Measurements from ENCODE around the gene C11orf68.

Gene C11orf68

DNA sequence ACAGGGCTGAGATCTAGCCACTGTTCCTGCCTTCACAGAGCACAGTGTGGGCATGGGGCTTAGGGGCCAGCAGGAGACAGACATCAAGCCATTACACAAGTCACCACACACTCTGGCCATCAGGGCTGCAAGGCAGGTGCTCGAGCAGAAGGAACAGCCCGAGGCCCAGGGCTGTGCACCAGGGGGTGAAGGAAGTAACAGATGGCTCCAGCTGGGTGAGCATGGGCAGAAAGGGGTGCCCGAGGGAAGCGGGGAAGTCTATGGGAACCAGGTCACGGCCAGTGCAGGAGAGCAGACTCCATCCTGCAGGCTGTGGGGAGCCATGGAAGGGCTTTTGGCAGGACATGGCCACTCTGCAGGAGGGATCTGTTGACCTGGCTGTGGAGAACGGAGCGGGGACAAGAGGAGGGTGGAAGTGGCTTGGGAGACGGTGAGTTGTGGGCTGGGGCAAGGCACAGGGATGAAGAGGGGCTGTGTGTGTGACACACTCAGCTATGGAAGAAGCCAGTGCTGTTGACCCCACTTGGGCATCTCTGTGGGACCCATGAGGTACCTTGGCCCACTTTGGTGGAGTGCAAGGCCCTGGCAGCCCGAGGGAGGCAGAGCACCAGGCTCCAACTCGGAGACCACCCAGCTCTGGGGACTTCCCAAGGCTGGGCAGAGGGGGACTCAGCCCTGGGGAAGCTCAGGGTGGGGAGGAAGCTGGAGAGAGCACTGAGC lies 3.6 kb downstream of the C11orf68 start:
- TF ChIP-seq, protein P1, sequence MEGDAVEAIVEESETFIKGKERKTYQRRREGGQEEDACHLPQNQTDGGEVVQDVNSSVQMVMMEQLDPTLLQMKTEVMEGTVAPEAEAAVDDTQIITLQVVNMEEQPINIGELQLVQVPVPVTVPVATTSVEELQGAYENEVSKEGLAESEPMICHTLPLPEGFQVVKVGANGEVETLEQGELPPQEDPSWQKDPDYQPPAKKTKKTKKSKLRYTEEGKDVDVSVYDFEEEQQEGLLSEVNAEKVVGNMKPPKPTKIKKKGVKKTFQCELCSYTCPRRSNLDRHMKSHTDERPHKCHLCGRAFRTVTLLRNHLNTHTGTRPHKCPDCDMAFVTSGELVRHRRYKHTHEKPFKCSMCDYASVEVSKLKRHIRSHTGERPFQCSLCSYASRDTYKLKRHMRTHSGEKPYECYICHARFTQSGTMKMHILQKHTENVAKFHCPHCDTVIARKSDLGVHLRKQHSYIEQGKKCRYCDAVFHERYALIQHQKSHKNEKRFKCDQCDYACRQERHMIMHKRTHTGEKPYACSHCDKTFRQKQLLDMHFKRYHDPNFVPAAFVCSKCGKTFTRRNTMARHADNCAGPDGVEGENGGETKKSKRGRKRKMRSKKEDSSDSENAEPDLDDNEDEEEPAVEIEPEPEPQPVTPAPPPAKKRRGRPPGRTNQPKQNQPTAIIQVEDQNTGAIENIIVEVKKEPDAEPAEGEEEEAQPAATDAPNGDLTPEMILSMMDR (IDR thresholded peaks at IDR 0.05; ENCODE audit: low read depth, low read length), result no peak

DNA sequence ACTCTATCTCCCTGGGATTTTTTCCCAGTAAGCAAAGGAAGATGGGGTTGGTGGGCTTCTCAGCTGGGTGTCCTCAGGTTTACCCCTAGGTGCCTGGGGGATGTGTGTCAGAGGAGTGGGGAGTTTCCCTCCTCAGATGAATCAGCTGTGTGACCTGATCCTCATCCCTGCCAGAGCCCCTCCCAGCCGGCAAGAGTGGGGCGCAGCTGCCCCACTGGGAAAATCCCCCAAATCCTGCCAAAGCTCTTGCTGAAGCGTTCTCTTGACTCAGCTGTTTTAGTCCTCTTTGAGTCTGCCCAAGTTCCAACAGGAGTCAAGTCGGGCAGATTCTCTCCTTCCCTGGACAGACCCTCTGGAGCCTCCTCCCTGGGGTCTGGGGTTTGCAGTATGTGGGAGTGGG lies 6.0 kb downstream of the C11orf68 start:
- TF ChIP-seq, protein P1 (IDR thresholded peaks at IDR 0.05; ENCODE audit: low read depth, low read length), result no peak
- no peak overlapping the region for H3K4me3 ChIP-seq (ENCODE audit: low read depth, low read length)

More for the DNA sequence above, 3.6 kb downstream of the C11orf68 start:
- no peak overlapping the region for H3K4me3 ChIP-seq (ENCODE audit: low read depth, low read length)

DNA sequence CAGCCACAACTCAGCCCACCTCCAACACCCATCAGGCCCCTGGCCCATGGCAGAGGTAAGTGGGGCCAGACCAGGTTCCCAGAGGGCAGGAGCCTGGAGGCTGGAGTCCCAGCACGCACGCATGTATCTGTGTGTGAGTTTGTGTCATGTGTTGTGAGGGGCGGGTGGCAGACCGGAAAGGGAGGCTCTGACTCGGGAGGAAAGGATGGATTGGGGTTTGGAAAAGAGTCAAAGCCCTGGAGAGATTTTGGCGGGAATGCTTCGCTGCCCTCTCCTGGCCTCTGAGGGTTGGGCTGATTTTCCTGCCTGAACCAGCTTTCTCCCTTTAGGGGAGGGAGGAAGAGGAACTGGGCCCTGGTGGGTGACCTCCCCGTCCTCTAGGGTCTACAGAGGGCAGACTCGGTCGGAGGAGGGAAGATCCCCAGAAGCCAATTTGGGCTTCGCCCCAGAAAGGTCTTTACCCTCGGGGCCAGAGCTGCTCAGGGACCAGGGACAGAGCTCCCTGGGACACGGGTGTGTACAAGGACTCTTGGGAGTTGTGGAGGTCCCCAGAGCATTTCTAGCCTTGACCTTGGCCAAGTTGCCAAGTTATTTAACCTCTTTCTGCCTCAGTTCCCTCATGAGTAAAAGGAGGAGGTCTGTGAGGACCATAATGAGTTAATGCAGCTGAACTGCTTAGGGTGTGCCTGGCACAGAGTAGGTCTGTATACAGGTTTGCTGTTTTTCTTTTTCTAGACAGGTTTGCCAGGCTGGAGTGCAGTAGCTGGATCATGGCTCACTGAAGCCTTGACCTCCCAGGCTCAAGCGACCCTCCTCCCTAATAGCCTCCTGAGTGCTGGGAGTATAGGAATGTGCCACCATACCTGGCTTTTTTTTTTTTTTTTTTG lies 6.9 kb downstream of the C11orf68 start:
- H3K4me3 ChIP-seq (ENCODE audit: low read depth, low read length), result no peak overlapping the region
- TF ChIP-seq, protein P1 (IDR thresholded peaks at IDR 0.05; ENCODE audit: low read depth, low read length), result no peak

DNA sequence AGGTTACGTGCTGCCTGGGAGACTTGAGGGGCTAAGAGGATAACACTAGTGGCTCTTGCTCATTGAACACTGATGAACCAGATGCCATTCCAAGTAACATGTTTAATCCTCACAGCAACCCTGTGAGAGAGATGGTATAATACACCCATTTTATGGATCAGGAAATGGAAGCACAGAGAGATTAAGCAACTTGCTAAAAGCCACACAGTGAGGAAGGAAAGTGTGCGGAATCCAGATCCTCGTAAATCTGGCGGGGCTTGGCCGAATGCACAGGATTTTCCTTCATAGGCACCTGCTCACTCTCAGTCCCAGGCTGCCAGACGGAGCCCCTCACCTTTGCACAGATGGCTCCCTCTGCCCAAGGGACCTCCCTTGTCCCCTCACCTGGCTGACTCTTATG lies 11.0 kb downstream of the C11orf68 start:
- H3K4me3 ChIP-seq (ENCODE audit: low read depth, low read length), result no peak overlapping the region
- TF ChIP-seq, protein P1 (IDR thresholded peaks at IDR 0.05; ENCODE audit: low read depth, low read length), result no peak

DNA sequence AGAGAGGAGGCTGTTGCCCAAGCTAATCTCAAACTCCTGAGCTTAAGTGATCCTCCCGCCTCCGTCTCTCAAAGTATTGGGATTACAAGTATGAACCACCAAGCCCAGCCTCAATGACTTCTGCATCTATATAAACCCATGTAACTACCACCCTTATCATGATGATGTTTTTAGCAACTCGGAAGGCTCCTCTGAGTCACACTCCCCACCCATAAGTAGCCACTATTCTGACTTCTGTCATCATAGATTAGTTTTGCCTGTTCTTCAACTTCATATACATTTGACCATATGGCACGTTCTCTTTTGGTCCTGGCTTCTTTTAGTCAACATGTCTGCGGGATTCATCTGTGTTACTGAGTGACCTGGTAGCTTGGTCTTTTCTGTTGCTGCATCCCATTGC lies 12.3 kb downstream of the C11orf68 start:
- TF ChIP-seq, protein P1 (IDR thresholded peaks at IDR 0.05; ENCODE audit: low read depth, low read length), result no peak
- H3K4me3 ChIP-seq (ENCODE audit: low read depth, low read length), result no peak overlapping the region

DNA sequence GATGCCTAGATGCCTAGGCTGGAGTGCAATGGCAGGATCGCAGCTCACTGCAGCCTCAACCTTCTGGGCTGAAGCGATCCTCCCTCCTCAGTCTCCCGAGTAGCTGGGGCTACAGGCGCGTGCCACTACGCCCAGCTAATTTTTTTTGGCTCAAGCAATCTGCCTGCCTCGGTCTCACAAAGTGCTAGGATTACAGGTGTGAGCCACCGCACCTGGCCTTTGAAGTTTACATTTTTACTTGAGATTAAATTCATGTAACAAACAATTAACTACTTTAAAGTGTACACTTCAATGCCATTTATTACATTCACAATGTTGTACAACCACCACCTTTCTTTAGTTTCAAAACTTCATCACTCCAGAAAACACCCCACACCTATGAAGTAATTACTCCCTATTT lies 15.1 kb downstream of the C11orf68 start:
- TF ChIP-seq, protein P1 (IDR thresholded peaks at IDR 0.05; ENCODE audit: low read depth, low read length), result no peak
- no peak overlapping the region for H3K4me3 ChIP-seq (ENCODE audit: low read depth, low read length)

DNA sequence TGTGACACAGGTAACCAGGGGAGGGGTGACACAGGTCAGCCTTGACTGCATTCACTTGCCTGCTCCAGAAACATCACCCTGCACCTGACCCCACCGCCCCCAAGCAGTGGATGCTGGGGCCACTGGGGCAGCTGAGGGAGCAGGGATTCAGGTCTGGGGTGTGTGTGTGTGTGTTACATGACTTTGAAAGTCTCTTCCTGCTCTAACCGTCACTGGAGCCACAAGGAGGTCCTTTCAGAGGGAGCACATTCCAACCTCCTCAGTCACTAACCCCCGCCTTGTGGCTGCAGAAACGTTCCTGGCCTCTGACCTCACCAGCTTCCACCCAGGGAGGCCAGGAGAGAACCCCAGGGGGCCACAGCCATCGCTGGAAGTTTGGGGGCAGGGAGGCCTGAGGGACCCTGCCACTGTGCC lies 15.8 kb downstream of the C11orf68 start:
- H3K4me3 ChIP-seq (ENCODE audit: low read depth, low read length), result peak overlapping the region; percentile 24; the same call in 1 of the 2 replicates

More for the DNA sequence above, 15.8 kb downstream of the C11orf68 start:
- TF ChIP-seq, protein P1 (IDR thresholded peaks at IDR 0.05; ENCODE audit: low read depth, low read length), result no peak

All from WI38 (cell line).